Epithelial cell of prostate (primary cell): ENCODE measurements around the gene LTV1.
A peak's percentile ranks its signal among the peaks of the same experiment; 100 is the strongest.
"Not testable (repeated sequence)": the region's sequence is repeated elsewhere in the genome, so short reads cannot be mapped to it uniquely, and the experiment has no call there.

Experiments used
- DNase-seq: peaks from one replicate; pipeline ENCODE4 v3.0.0-alpha.2; 2011; ENCODE audit warnings: low read depth, low spot score
- H3K27ac ChIP-seq: fragments of 450-650 bp; 2 replicates; pipeline ENCODE4 v1.5.1; 2017; ENCODE audit warnings: mild to moderate bottlenecking

Gene LTV1

DNA sequence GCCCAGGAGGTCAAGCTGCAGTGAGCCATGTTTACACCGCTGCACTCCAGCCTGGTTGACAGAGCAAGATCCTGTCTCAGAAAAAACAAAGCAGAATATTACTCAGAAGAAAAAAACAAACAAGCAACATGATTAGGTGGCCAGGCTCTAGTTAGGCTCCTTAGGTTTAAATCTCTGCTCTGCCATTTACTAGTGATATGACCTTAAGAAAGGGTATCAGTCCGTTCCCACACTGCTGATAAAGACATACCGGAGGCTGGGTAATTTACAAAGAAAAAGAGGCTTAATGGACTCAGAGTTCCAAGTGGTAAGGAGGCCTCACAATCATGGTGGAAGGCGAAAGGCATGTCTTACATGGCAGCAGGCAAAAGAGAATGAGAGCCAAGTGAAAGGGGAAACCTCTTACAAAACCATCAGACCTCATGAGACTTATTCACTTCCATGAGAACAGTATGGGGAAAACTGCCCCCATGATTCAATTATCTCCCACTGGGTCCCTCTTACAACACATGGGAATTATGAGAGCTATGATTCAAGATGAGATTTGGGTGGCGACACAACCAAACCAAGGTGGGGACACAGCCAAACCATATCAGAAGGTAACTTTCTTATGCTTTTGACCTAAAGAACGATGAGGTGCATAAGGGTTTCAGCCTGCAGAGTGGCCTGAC, 2.4 kb upstream of the LTV1 start:
- DNase-seq, result no peak
- H3K27ac ChIP-seq, result no peak overlapping the region

DNA sequence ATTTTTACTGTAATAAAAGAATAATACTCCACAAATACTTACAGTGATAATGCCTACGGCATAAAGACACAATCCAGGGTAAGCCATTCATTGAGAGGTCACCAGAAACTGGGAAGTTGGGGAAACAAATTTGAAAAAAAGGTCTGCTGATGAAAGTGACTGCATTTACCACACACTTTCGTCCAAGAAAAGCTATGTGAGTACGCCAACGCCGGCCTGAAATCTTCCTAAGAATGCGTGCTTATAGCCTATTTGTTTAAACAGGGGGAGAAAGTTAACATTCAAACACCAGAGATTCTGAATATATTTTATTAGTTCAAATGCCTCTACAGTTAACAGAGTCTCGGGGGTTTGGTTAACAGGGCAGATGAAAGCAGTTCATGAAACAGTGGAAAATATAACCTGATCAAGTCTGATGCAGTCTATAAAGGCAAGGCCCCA, 657 bp upstream of the LTV1 start:
- no peak for DNase-seq
- peak overlapping the region; percentile 63 for H3K27ac ChIP-seq

DNA sequence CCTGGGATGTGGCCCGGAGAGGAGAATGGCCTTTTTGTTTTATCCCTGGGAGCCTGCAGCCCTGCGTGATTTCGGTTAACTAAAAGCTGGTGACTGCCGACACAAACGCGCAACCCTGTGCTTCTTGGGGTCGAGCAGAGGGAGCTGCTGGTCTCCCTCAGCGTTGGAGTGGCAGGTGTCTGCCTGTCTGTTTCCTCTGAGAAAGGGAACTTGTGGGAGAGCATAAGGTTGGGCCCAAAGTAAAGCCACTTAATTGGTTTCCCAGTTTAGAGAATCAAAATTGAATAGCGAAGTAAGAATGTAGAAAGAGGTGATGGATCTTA, 500 bp downstream of the LTV1 start:
- DNase-seq, result no peak
- peak overlapping the region; percentile 63 for H3K27ac ChIP-seq

DNA sequence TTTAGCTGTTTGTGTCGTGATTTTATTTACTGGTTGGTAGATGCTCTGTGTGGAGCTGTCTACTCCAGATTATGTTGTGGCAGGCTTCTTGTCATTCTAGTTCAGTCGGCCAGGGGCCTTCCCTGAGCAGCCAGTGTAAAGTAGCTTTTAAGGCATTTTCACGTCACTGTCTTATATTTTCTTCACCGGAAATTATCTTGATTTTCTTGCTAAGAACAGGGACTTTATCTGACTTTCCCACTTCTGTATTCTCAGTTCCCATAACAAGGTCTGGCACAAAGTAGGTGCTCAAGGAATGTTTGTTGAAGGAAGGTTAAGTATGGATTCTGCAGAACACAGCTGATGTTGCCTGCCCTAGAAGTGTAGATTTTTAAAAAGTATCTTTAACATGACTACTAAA, 868 bp downstream of the LTV1 start:
- no peak for DNase-seq

DNA sequence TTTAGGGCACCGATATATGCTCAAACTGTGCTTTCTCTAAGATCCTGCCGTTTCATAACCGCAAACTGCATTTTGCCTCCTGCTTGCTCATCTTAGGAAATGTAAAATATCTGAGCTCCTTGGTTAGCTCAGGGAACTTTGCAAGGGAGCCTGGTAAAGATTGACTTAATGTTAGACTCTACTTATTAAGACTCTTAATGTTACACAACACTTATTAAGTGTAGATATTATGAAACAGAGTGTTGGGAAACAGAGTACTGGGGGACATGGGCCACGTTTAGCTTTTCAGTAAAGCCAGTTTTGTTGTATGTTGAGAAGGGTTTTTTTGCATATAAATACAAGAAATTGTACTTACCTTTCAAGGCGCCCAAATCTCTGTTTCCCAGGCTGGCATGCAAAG, 1.9 kb downstream of the LTV1 start:
- H3K27ac ChIP-seq, result no peak overlapping the region

More for the DNA sequence above, 868 bp downstream of the LTV1 start:
- peak overlapping the region; percentile 63 for H3K27ac ChIP-seq

DNA sequence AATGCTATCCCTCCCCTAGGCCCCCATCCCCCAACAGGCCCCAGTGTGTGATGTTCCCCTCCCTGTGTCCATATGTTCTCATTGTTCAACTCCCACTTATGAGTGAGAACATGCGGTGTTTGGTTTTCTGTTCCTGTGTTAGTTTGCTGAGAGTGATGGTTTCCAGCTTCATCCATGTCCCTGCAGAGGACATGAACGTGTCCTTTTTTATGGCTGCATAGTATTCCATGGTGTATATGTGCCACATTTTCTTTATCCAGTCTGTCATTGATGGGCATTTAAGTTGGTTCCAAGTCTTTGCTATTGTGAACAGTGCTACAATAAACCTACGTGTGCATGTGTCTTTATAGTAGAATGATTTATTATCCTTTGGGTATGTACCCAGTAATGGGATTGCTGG, 8.6 kb downstream of the LTV1 start:
- not testable (repeated sequence) for DNase-seq, H3K27ac ChIP-seq

More for the DNA sequence above, 1.9 kb downstream of the LTV1 start:
- DNase-seq, result no peak

DNA sequence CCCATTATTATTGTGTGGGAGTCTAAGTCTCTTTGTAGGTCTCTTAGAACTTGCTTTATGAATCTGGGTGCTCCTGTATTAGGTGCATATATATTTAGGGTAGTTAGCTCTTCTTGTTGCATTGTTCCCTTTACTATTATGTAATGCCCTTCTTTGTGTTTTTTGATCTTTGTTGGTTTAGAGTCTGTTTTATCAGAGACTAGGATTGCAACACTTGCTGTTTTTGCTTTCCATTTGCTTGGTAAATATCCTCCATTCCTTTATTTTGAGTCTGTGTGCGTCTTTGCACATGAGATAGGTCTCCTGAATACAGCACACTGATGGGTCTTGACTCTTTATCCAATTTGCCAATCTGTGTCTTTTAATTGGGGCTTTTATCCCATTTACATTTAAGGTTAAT, 11.9 kb downstream of the LTV1 start:
- DNase-seq, H3K27ac ChIP-seq: not testable (repeated sequence)

DNA sequence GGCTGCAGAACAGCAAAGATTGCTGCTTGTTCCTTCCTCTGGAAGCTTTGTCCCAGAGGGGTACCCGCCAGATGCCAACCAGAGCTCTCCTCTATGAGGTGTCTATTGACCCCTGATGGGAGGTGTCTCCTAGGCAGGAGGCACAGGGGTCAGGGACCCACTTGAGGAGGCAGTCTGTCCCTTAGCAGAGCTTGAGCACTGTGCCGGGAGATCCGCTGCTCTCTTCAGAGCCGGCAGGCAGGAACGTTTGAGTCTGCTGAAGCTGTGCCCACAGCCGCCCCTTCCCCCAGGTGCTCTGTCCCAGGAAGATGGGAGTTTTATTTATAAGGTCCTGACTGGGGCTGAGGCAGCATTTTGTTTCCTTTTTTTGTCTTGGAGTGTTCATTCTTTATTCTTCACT, 13.6 kb downstream of the LTV1 start:
- H3K27ac ChIP-seq, DNase-seq: not testable (repeated sequence)

DNA sequence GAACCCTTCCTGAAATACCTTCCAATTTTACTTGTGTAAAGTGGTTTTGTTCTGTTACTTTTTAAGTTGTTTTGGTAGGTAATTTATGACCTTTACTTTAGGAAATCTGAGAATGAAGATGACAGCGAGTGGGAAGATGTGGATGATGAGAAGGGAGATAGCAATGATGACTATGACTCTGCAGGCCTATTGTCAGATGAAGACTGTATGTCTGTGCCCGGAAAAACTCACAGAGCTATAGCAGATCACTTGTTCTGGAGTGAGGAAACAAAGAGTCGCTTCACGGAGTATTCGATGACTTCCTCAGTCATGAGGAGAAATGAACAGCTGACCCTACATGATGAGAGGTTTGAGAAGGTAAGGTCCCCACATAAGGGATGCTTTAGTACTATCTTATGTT, 14.5 kb downstream of the LTV1 start:
- H3K27ac ChIP-seq, result no peak overlapping the region
- no peak for DNase-seq

DNA sequence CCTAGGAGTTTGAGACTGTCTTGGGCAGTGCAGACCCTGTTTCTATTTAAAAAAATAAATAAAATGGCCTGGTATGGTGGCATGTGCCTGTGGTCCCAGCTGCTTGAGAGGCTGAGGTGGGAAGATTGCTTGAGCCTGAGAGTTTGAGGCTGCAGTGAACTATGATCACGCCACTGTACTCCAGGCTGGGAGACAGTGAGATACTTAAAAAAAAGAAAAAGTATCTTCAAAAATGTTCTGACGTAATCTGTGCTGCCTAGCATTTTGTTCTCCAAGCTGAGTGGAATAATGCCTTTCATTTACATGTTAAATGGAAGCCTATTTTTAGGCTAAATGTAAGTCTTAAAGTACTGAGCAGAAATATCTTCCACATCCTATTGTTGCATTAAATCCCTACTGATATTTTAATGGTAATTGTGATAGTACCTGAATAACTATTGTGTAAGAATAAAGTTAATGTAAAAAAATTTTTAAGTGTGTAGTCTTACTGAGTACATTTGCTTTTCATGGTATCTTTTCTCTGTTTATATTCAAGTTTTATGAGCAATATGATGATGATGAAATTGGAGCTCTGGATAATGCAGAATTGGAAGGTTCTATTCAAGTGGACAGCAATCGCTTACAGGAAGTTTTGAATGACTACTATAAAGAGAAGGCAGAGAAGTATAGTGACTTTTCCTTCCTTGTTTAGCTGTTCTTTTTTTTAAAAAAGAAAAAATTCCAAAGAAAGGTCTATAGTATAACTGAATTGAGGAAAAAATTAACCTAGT, 16.9 kb downstream of the LTV1 start:
- no peak for DNase-seq
- H3K27ac ChIP-seq, result no peak overlapping the region

DNA sequence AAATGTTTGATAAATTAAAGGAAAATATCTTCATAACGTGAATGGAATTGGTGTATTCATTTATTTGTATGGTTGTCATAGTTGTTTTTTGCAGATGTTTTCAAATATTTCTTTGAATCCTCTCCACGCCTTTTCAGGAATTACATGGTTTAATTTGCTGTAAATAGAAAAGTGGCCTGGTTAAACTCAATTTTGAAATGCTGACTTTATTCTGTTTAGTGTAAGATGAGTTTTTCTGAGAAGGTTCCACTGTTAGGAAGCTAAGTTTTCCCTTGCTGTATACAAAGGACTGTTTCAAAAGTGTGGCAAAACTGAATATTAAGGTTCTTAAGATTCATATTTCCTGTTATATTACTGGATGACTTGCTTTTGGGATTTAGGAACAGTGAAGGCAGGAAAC, 20.6 kb downstream of the LTV1 start:
- no peak overlapping the region for H3K27ac ChIP-seq
- DNase-seq, result no peak

DNA sequence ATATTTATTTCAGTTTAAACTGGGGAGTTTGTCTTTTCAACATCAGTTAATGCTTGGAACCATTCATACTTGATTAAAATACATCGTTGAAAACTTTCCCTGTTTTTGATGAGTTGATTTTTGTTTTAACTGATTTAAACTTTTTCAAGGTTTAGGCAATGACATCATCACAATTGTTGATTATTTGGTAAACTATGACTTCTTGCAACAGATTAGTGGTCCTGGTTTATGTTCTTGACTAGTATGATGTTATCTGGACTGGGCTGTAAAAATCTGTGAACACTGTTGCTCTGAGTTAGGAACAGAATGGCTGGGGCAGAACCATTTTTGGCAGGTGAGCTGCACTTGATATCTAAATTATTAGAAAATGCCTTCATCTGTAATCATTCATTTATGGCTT, 21.1 kb downstream of the LTV1 start, which contains the start of gene ZC2HC1B:
Gene ZC2HC1B, plus strand, starts transcription at position 241 of the 400 bp plus-strand sequence. Its CDS starts 66 bp downstream, at position 307.
- no peak for DNase-seq
- H3K27ac ChIP-seq, result no peak within 1 kb of the TSS

DNA sequence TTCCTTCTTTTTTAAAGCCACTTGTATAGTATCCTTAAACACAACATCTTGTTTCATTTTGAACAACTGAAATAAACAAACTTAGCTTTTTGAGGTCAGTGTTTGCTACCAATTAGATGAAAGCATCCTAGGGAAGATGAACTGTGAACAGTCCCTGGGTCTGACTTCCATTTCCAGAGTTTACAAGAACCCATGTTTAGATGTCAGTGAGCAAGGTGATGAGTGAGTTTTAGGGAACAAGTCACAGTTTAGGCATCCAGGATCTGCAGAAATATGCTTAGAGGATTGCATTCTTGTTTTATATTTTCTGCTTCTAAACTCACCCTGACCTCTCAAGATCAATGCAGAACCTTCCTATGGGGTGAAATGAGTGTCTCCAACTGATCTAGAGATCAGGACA, 24.1 kb downstream of the LTV1 start:
- H3K27ac ChIP-seq, result no peak overlapping the region
- no peak for DNase-seq

DNA sequence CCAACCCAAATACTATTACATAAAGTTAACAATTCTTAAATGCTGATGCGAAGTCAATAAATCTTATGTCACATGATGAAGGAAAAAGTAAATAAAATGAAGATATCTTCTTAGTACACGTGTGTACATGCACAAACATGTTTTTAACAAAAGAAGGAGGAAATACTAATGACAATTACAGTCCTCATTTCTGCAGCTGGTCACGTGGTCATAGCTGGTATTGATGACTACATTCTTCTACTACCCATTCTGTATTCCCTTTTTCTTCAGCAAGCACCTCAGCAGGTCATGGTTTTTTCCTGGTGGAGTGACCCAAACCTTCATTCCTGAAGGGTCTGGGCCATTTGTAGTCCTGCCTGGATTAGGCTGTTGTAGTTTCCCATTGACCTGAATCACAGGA, 25.7 kb downstream of the LTV1 start:
- H3K27ac ChIP-seq, DNase-seq: not testable (repeated sequence)

DNA sequence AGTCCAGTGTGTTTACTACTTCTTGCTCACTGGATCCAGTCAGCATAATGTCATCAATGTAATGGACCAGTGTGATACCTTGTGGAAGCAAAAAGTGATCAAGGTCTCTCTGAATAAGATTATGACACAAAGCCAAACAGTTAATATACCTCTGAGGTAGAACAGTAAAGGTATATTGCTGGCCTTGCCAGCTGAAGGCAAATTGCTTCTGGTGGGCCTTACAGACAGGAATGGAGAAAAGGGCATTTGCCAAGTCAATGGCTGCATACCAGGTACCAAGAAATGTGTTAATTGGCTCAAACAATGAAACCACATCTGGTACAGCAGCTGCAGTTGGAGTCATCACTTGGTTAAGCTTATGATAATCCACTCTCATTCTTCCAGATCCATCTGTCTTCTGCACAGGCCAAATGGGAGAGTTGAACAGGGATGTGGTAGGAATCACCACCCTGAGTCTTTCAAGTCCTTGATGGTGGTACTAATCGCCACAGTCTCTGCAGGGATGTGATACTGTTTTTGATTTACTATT, 28.1 kb downstream of the LTV1 start:
- not testable (repeated sequence) for DNase-seq, H3K27ac ChIP-seq

DNA sequence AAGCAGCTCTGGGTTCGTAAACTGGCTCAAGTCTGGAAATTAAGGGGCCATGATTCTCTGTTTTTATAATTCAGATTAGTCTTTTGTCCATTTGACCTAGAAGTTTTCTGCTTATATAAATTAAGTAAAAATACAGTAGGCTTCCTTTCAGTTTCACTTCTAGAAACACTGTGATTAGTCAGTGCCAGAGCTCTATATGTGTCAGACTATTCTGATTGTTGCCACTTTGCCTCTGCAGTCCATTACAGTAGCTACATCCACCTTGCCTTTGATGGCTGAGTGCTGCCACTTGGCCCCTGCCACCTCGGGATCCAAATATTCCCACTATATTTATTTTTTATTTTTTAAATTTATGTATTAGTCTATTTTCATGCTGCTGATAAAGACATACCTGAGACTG, 29.1 kb downstream of the LTV1 start:
- no peak for DNase-seq
- H3K27ac ChIP-seq, result no peak overlapping the region

DNA sequence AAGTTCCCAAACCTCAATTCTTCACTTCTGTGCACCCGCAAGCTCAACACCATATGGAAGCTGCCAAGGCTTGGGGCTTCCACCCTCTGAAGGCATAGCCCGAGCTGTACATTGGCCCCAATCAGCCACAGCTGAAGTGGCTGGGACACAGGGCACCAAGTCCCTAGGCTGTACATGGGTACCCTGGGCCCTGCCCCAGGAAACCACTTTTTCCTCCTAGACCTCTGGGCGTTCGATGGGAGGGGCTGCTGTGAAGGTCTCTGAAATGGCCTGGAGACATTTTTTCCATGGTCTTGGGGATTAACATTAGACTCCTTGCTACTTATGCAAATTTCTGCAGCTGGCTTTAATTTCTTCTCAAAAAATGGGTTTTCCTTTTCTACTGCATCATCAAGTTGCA, 30.5 kb downstream of the LTV1 start:
- DNase-seq, H3K27ac ChIP-seq: not testable (repeated sequence)

DNA sequence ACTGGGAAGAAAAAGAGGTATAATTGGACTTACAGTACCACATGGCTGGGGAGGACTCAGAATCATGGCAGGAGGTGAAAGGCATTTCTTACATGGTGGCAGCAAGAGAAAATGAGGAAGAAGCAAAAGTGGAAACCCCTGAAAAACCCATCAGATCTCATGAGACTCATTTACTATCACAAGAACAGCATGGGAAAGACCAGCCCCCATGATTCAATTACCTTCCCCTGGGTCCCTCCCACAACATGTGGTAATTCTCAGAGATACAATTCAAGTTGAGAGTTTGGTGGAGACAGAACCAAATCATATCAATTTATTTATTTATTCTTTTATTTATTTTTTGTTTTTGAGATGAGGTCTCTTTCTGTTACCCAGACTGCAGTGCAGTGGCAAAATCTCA, 31.4 kb downstream of the LTV1 start:
- not testable (repeated sequence) for DNase-seq, H3K27ac ChIP-seq

DNA sequence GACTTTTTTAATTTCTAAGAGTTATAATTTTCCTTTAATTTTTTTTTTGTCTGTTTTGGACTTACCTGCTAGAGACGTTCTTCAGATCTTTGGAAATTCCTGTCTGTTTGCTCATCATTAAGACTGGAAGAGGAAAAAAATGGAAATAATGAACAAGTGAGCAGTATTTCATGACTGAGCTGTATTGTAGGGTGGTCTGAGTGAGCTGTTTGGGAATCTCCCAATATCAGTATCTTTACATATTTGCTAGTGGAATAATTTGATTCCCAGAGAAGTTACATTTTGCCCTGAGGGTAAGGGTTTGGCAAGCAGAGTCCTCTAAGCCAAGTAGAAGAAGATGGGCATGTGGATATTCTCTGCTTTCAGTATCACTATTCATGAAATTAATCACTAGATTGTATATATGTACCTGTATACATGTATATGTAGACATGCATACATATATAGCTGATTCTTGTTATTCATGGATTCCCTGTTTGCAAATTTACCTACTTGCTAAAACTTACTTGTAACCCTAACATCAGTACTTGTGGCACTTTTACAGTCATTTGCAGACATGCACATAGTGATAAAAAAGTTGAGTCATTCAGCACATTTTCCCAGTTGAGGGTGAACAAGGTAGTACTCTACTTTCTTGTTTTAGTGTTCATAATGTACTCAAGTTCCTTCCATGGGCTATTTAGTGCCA, 34.6 kb downstream of the LTV1 start:
- DNase-seq, result no peak
- peak overlapping the region; percentile 13 for H3K27ac ChIP-seq

DNA sequence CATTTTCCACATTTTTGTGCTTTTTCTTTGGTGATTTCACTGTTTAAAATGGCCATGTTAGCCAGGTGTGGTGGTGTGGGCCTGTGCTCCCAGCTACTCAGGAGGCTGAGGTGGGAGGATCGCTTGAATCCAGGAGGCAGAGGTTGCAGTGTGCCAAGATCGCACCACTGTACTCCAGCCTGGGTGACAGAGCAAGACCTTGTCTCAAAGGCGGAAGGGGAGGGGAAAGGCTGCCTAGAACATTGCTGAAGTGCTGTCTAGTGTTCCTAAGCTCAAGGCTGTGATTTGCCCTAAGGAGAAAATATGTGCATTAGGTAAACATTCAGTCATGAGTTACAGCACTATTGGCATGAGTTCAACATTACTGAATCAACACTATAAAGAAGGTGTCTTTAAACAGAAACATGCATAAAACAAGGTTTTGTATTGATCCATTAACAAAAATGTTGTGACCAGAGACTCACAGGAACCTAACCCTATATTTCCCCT, 35.2 kb downstream of the LTV1 start:
- H3K27ac ChIP-seq, result peak overlapping the region; percentile 13
- peak; percentile 65 for DNase-seq

DNA sequence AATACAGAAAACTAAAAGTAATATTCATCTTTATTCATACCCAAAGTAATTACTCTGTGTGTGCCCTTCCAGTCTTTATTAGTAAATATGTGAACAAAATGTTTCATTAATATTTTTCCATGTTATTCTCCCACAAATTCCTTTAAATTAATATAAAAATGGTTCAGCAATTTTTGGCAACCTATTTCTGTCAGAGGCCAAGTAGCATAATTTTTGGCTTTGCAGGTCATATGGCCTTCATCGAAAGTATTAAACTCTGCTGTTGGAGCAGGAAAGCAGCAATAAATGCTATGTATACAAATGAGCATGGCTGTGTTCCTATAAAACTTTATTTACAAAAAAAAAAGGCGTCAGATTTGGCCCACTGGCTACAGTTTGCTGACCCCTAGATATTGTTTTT, 37.3 kb downstream of the LTV1 start:
- H3K27ac ChIP-seq, result no peak overlapping the region

More for the DNA sequence above, 37.3 kb downstream of the LTV1 start:
- no peak for DNase-seq
